GM18511 (cell line): ENCODE data around the gene STIM2.

Experiments used
- ATAC-seq: cut with Tn5 transposase; IDR thresholded peaks from one replicate; pipeline ENCODE4 v1.9.1; 2021; ENCODE audit warnings: mild to moderate bottlenecking, moderate library complexity; ENCODE audit not compliant: unreplicated experiment

The STIM2 gene

DNA sequence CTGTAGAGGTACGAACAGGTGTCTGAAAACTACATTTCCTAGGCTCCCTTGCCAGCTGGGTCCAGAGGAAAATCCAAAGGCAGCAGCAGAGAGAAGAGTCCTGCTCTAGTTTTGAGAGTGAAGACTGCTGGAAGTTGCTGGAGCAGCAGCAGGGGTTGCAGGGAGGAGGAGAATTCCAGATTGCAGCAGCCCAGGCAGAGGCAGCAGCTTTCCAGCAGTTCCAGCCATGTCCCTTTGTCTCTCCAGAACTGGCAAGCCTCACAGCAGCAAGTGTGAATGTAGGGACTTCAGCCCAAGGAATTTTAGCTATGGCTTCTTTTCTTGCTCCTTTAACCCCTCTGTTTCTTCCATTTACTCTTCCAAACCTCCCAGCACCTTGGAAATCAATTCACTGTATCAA is 24.1 kb upstream of the STIM2 start:
- no peak for ATAC-seq

DNA sequence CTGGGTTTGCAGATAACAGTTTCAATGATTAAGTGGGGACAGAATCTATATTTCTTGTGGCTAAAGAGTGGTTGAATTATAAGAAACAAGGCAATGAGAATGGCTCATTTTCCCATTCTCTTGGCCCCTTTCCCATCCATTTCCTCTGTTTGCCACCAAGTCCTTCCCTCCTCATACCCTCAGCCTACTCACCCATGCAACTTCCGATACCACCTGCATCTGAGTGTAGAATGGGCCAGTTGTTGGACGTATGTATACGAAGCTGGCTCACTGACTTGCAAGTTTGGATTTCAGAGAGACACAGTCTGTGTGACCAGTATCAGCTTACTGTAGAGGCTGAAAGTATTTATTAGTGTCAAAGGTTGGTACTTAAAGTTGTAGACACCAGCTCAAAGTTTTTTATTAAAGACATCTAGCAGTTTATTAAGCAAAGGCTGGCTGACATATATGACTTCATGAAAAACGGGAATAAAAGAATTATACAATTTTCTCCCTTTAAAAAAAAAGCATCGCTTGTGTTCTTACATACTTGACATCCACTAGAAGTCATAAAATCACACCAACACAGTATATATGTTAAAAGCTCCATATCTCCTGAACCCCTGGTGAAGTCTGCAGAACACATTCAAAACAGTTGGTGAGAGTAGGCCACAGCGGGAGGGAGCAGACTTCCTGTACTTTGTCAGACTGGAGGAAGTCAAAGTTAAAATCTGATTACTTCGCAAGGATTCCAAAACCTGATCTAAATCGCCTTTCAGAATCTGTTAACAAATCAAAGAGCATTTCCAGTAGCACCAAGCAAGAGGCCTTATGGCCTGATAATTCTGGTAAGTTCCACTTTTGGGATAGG is 22.4 kb upstream of the STIM2 start:
- ATAC-seq, result no peak

DNA sequence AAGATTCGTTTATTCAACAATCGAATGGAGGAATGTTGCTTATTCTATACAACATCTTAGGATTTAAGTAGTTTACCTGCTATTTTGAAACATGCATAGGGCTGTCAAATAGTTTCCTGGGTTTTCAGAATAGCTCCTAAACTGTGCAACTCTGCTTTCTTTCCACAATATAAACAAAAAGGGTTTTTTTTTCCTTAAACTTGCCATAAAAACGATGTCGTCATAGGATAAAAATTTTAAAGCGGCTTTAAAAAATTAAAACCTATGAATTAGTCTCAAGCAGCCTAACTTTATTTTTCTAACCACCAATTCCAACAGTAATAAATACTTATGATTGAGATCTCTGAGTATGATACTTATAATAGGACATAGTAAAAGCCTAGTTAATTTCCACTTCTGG is 21.6 kb upstream of the STIM2 start:
- no peak for ATAC-seq

DNA sequence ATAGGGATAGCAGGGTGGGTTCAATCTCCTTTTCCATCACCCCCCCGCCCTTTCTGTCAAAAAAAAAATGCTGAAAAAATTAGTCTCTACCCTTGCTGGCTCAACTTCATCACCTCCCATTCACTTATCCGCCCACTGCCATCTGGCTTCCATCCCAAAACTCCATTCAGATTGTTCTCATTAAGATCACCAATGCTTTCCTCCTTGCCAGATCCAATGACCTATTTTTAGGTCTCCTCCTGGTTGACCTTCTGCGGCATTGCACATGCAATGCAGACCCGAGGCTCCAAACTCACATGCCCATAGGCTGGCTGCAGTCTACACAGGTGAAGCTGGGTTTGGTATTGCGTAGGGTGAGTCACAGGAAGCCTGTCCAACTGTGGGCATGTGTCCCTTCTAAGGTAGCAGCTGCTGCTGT is 21.1 kb upstream of the STIM2 start:
- ATAC-seq, result no peak

DNA sequence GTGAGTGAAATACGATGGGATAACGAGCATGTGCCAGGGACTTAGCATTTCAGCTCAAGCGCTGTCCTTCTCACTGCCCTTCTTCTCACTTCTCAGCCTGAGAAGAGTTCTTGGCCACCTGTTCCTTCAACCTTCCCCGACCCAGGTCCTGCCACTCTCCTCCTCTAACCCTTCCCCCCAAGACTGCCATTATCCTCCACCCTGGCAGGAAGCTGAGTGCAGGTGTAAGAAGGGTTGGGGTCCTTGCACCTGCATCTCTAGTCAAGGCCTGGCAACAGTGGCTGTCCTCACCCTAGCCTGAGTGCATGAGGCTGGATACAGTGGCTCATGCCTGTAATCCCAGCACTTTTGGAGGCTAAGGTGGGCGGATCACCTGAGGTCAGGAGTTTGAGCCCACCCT is 19.9 kb upstream of the STIM2 start:
- ATAC-seq, result no peak

DNA sequence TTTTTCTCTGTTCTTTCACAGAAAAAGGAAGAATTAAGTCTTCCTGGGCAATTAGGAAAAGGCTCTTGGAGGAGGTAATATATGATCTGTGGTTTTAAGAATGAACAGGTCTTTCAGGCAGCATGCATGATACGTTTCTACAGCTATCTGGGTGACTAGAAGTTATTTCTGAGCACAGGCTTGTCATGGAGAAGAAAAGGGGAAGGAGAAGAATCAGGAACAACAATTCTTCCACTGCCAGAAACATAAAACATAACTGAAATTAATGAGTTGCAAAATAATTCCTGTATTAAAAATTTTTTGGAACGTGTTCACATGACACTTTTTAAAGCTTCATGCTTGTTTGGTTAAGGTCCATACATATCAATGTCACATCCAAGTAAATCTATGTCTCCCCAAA is 17.7 kb upstream of the STIM2 start:
- ATAC-seq, result no peak

DNA sequence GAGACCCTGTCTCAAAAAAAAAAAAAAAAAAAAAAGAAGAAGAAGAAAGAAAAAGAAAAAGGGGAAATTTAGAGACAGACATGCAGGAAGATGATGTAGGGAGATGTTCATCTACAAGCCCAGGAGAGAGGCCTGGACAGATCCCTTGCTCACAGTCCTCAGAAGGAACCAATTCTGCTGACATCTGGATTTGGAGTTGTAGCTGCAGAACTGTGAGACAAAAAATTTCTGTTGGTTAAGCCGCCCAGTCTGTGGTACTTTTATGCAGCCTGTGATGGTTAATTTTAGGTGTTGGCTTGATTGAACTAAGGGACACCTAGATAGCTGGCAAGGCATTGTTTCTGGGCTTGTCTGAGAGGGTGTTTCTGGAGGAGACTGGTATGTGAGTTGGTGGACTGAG is 10.1 kb upstream of the STIM2 start:
- ATAC-seq, result no peak

DNA sequence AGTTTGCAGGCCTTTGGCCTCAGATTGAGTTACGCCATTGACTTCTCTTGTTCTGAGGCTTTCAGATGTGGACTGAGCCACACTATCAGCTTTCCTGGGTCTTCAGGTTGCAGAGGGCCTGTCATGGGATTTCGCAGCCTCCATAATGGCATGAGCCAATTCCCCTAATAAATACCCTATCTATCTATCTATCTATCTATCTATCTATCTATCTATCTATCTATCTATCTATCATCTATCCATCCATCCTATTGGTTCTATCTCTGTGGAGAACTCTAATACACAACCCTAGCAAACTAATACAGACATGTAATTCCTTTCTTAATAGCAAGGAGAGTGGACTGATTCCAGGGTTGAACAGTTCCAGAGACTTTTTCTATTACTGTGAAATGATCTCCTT is 9.5 kb upstream of the STIM2 start:
- ATAC-seq, result no peak

DNA sequence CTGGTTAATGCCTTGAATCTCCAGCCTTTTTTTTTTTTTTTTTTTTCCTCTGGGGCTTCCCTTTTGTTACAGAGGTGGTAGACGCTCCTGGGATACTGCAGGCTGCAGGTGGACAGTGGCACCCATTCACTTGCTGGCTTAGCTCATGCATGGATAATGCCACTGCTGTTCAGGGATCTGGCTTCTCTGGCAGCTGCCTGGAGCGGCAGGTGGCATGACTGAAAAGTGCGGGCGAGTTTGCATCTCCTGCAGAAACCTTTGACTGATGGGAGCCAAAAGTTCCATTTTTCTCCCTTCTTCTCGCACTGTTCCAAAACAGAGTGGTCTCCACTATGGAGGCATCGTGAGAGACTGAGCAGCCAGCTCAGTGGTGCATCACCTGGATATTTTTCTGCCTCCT is 5.9 kb upstream of the STIM2 start:
- ATAC-seq, result no peak

DNA sequence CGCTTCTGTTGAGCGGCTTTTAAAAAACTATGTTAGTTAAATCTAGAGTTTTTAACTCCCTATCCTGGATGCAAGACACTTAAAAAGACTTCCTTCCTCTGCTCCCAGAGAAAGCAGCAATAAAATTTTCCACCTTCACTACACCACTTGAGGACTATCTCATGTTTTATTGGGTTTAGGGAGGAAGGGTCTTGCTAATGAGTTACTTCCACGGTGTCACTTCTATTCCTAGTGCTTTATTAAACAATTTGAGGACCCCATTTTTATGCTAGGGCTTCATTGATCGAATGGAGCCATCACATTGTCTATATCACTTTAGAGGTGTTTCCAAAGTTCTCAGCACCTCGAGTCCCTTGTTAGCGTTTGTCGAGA is 3.7 kb upstream of the STIM2 start:
- ATAC-seq, result no peak

DNA sequence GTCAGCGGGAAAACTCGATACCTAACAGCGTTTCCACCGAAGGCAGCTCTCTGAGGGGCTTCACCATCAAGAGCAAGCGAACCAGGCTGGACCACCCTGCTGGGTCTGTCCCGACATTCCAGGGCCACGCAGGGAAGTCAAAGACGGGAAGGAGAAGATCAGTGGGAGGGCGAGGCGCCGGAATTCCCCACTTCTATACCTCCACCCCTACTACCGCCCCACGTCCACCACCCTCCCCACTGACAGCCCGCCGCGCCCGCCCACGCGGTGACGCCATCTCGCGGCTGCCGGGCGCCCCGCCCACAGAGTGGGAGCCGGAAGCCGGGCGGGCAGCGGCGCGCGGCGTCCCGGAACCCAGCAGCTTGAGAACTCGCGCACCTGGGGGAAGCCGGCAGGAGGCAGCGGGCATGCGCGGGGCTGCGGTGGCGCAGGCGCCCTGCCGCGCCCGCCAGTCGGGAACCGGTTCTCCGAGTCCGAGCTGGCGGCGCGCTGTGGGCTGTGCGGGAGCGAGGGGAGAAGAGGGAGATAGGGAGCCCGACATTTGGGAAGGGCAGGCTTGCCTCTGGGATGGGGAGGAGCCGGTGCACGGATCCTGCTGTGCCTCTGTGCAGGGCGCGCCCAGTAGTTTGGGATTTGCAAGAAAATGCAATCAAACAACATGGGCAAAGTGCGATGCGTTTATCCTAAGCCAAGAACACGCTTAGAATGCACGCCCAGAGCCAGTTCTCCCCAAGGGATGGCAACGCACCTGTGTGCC is 3.2 kb upstream of the STIM2 start:
- ATAC-seq, result peak; percentile 51

DNA sequence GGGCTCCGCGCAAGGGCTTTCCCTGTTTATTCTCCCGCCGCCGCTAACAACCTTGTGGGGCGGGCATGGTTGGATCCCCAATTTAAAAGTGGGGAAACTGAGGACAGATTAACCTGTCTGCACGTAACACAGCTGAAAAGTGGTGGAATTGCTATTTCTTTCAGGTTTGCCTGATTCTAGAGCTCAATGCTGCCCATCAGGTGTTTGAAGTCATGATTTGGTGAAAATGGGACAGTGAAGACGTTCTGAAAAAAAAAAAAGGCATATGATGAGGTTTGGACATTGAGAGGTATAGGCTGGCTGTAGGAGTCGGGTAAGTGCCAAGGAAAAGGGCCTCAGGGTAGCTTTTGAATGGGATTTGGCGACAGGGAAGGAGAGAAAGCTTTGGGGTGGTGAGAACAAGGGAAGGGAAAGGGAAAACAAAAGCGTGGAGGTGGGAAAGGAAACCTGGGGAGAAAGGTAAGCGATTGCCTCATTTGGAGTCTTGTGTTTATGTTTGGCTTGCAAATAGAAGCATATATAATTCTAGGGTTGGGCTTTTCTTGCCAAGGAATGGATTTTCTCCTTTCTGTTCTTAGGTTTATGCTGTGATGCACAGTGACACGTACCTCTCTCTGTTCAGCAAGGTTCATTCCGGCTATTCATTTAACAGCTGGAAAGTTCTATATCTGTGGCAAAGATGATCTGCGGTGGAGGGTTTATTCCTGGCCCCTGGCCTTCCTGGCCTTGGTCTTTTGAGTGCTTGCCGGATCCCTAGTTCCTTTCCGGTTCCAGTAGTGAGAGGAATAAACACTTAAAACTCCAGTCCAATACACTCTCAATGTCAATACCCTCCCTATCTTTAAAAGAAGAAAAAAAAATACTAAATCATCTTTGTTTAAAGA is 2.4 kb upstream of the STIM2 start:
- ATAC-seq, result no peak

DNA sequence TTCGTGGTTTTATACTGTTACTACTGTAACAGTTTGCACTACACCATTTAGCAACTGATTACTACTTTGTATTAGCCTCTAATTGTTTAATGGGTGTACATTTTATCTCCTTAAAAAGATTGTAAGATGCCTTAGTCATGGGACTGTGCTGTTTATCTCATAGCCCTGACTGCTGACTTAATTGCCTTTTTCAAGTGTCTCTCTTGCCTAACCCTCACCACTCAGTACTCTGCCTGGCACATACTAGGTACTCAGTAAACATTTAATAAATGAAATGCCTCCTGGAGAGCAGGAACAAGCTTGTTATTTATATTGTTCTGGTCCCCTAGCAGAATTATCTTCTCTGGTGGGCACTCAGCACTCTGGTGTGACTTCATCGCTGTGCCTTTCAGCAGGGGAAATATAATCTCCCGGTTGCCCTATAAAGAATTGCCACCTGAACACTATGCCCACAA is 1.7 kb upstream of the STIM2 start:
- ATAC-seq, result no peak

DNA sequence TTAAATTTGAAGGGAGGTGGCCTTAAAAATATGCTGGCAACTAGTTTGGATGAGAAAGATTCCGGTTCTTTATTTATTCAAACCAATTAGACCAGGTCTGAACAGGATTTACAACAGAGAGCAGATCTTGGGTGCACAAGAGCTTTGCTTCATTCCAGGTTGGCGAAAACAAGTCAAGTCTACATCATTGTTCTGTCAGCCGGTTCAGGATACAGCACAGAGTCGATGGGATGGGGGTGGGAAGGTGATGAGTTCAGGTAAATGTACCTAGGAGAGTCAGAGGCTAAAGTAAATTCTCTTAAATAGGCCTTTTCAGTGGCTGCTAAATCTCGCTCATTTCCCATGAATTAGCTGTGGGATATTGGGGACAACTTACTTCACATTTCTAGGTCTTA is 882 bp upstream of the STIM2 start:
- ATAC-seq, result no peak

DNA sequence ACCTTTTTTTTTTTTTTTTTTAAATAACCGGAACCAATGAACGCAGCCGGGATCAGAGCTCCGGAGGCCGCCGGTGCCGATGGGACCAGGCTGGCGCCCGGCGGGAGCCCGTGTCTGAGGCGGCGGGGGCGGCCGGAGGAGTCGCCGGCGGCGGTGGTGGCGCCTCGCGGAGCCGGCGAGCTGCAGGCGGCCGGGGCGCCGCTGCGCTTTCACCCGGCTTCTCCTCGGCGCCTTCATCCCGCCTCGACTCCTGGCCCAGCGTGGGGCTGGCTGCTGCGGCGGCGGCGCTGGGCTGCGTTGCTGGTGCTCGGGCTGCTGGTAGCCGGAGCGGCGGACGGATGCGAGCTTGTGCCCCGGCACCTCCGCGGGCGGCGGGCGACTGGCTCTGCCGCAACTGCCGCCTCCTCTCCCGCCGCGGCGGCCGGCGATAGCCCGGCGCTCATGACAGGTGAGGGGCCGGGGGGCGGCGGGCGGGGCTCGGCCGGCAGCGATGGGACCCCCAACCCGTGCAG is 337 bp downstream of the STIM2 start:
- peak; percentile 28 for ATAC-seq

DNA sequence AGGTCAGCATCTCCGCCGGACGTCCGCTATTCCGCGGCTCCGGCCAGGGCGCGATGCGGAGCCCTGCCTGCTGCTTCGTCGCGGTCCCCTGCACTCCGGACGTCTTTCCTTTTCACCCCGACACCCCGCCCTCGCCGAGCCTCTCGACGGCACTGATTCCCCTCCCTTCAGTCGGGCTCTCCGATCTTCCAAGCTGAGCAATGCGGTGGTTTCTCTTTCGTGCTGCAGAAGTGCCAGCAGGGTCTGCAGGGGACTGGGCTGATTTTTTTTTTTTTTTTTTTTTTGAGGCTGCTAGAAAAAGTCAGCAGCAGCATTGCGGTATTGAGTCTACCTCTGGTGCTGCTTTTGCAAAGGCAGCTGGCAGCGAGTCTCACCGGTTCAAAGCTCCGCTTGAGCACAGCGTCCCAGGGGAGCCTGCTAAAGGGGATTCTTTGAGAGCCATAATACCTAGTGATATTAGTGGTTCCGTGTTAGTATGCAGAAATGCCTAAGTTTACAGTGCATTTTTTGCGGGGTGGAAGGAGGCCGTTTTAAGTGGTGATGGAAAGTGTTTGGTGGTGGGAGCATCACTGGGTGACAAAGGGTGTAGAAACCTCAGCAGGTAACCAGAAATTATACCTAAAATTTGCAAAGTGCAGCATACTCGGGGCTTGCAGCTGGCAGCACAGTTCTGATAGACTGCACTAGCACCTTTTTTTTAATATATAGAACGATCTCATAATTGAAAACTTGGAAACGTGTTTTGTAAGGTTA is 969 bp downstream of the STIM2 start:
- peak; percentile 52 for ATAC-seq

DNA sequence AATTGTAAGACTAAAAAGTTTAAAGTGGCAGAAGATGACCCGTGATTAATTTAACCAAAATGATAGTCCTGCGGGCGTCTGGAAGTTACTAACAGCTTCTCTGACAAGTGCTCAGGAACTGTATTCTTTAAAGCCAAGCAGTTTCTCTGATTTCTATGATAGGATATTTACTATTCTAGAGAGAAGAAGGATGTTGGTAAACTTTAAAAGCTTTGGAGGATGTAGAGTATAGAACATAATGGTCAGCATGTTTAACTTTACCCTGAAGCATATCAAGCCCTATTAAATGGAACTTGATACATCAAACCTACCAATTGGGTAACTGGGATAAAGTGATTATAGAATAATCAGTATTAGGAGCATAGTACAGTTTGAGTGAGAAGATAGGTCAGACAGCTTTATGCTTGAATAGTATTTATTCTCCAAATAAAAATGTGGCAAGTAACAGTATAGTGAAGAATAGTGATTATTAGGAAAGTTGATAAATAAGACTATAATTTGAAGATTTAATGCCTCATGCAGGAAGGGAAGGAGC is 1.8 kb downstream of the STIM2 start:
- no peak for ATAC-seq

DNA sequence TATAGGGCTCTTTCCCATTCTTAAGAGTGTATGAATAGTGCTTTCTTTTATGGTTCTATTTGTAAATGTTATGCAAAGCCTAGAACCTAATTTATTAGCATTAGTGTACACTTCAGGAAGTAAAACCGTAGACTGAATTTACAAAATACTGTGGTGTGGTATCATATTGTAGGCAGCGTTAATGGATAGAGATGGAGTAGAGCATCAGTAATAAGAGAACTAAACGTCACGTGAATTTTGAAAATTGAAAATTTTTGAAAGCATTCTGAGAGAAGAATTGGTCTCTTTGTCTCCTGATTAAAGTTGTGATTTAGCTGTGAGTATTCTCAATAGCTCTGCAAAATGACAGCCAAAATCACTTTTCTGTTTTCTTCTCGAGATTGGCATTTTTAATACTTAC is 2.9 kb downstream of the STIM2 start:
- ATAC-seq, result no peak

DNA sequence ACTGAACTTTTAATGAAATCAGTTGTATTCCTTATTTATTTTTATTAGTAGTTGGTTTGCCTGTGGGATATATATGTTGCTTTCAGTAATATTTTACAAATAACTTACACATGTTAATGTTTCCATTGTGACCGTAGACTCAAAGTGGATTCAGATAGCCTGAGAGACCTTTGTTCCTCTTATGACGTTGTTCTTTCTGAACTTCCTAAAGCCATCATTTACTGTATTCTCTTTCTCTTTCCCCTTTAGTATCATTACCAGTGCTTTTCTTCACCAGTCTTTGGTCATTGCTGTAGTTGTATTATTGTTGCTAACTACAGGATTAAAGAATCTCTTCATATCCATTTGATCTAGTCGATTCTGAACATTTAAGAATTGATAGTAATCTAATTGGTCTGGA is 4.3 kb downstream of the STIM2 start:
- ATAC-seq, result no peak

DNA sequence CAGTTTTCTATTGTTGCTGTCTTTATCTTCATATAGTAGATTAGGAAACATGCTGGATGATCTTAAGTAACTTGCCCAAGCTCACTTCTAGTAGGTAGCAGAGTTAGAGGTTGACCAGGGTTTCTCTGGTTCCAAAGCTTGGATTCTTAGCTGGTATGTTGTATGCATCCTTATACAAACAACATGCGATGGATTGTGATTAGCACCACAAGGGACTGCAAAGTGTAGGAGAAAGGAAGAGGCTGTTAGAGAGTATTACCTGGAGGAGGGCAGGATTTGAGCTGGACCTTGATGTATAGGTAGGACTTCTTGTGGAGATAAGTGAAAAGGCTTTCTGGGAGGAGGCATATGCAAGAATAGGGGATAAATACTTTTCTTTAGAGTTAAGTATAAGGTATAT is 5.6 kb downstream of the STIM2 start:
- no peak for ATAC-seq
